Measurements from ENCODE around the gene ADAMTS1.
"Not testable (repeated sequence)": the region's sequence is repeated elsewhere in the genome, so short reads cannot be mapped to it uniquely, and the experiment has no call there.

The ADAMTS1 gene

DNA sequence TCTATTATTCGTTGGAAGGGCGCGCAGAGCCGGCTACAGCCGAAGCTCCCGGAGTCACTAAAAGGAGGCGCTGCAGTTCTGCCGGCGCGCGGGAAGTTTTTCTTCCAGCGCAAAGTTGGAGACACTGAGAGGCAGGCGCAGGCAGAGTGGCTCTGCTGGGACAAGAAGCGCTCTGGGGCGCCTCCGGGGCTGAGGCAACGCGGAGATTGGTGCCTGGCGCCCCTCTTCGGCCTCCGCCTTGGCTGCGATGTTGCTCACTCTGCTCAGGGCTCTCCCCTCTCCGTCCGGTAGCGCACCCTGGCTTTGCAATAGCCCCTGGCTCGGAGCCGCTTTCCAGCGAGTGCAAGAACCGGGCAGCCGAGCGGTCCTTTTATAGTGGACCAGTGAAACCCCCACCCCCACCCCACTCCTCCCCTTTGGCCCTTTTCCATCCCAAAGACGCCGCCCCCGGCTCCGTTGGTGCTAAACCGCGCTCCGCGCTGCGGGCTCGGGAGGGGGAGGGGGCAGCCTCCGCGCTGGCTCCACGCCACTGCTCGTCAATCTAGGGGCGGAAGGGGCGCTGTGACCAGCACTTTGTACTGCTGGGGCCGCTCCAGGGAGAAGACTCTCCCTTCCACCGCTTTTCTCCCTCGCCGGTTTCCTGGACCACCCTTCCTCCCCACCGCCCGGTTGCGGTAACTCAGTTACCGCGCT lies at the start of gene ADAMTS1:
TSS of gene ADAMTS1 (minus strand) at position 344 of the 693 bp plus-strand sequence. CDS start 455 bp downstream, outside the sequence.
- no peak for DNase-seq

DNA sequence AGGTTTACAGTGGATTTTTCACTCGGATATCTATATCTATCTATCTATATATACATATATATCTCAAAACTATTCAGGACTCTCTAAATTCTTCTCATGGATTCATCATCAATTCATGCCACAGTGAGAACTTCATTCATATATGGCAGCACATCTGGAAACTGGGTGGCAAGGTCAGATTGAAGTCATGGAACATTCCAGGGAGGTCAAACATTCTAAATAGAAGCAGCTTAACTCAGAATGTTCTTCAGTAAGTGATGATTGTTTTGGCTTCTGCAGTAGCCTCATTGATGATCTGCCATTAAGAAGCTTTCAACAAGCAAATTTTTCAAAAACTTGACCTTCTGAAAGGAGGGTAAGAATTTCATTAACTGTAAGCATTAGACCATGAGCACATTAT lies 46.9 kb upstream of the ADAMTS1 start:
- no peak for DNase-seq

DNA sequence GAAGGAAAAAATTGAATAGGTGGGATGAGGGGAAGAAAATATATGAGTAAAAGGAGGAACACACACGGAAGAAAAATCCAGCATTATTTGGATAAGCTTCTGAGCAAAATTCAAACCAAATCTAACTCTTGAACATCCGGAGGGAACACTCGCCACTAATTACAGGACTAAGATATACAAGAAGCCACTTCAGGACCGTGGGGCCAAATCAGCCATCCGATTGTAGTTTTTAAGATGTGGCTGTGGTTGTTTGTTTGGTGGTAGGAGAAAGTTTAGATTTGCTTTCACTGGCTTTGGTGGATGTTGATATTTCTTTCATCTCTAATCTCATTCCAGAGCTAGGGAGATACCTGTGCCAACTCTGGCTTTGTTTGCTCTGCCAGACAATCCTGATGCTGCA lies 43.7 kb upstream of the ADAMTS1 start:
- no peak for DNase-seq

DNA sequence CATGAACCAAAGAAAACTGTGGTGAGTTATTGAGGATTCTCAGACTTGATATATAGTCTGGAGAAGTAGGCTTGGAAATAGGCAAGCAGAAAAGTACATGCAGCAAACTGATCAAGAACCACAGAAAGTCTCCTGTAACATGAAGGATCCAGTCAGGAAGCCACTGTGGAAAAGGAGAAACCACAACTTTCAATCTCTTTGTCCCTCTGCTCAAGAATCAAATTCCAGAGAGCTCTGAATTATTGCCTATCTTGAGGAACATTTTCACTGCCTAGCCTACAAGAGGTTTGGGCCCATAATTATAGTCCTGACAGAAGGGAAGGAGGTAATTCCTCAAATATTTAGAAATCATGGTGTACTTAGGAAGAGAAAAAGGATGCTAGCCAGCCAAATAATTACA lies 43.0 kb upstream of the ADAMTS1 start:
- no peak for DNase-seq

DNA sequence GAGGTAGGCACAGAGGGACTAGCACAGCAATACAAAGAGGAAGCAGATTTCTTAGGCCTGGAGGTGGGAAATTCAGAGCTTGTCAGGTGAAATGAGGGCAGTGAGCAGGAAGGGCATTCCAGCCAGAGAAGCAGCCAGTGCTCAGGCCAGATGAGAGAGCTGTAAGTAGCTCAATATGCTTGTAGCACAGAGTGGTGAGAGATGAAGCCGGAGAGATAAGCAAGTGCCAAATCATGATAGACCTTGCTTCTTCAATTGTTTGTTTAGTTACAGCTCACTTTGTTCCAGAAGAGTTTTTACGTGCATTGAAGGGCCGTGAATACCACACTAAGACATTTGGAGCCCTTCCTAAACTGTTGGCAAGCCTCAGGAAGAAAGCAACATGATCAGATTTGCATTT lies 42.0 kb upstream of the ADAMTS1 start:
- no peak for DNase-seq

DNA sequence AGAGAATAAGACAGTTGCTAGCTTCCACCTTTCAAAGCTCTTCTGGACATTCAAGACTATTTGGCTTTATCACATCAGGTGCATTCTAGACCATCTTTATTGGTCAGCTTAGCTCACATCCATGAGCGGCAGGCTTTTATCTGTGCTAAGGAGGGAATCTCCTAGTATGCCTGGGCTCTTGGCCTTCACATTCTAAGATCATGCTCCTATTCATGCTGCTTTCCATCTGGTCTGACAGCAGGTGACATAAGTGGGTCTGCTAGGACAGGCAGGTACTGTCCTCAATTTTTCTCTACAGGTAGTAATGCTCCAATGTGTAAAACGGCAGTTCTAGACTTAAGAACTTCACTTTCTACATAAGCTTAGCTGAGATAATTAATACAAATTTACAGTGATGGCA lies 39.2 kb upstream of the ADAMTS1 start:
- no peak for DNase-seq

DNA sequence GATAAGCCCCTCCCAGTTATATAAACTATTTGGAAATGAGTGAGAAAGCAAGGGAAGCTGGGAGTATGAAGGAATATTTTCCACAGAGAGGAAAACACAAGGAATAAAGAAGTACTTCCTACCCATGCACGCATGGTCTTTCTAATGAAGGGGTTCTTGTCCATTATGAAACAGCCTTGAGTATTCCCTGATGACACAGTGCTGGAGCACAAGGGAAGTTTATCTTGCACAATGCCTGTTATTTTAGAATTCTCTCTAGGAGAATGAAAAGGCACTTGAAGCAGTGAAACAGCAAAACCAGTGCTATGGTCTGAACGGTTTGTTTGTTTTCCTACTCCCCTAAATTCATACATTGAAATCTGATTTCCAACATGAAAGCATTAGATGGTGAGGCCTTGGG lies 38.6 kb upstream of the ADAMTS1 start:
- DNase-seq, result no peak

DNA sequence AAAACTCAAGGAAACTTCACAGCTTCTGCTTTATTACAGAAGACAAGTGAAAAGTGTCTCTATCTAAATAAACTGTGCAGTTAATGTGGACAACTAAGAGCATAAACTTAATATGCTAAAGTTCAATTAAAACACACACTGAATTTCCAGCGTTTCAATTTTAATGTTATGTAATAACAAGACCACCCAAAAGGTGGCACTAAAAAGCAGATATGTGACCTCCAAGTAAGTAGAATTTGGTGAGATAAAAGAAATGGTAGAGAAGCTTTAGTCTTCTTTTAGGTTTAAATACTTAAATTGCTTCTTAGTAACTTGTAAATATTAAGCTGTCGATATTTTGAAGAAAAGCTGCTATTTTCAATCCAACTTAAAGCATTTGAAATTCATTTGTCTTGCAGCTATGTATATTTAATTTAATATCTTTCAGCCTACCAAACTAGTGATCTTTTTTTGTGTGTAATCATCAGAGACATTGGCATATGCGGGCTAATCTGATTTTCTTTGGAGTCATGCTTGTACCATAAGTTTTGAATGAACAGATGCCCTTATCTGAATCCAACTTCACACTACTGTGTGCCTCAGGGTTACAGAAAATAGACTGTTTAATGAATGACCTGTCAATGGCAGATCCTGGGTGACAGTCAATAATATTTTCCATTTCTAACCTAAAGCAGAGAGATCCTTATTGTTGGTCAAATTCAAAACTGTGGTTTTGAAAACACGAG lies 36.5 kb upstream of the ADAMTS1 start:
- no peak for DNase-seq

DNA sequence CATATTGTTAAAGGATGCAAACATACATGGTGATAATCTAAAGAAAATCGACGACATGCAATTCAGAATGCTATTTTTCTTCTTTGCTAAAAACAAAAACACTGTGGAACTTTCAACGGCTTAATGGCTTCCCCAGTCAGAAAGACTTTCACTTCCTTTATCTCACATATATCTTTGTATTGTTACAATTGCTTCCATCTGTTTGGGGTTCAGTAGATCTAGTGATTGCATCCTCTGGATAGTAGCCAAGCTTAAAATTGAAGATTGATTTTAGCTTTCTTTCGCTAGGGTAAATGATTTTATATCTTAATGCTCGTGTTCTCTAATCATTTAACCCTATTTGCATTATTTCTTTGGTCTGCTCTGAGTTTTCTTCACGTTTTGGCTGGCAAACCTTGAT lies 31.8 kb upstream of the ADAMTS1 start:
- no peak for DNase-seq

DNA sequence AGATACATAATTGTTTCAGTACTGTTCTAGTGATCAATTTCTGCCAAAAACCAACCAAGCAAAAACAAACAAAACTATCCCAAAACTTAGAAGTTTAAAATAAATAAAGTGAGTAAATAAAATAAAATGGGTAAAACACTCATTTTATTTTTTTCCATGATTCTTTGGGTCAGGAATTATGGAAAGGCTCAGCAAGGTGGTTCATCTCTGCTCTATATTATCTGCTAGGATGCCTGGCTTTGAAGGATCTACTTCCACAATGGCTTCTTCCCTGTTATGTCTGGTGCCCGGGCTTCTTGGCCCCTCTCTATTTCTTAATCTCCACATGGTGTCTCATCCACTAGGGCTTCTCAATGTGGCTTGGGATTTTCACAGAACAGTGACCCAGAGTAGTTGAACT lies 29.1 kb upstream of the ADAMTS1 start:
- no peak for DNase-seq

DNA sequence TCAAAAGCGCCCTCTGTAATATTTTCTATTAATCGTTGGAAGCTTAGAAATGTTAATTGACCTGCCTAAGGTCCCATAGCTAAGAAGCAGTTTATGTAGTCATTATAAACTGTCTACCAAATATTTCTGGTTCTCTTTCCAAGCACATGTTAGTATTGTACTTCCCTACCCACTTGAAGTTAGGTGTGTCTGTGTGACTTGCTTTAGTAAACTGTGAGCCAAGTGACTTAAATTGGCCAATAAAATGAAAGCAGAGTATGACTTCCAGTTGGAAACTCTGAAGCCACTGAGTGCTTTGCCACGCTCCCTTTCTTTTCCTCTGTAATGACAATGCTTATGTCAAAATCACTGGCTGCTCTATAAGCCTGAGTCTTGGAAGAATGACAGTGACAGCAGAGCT lies 20.6 kb upstream of the ADAMTS1 start:
- DNase-seq, result no peak

DNA sequence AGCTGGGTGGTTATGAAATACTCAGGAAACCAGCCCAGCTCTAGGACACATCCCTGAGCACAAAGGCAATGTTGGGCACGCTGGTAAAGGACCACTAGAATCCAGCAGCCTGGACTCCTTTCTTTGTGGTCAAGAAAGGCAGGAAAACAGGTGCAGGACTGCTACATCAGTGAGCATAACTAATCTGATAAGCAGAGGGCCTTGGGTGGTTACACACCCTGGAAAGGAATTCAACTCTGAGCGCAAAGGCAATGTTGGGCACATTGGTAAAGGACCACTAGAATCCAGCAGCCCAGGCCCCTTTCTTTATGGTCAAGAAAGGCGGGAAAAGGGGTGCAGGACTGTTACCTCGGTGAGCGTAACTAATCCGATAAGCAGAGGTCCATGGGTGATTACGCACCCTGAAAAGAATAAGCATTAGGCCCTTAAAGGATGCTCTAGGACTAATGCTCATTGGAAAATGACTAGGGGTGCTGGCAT lies 11.7 kb upstream of the ADAMTS1 start:
- not testable (repeated sequence) for DNase-seq

DNA sequence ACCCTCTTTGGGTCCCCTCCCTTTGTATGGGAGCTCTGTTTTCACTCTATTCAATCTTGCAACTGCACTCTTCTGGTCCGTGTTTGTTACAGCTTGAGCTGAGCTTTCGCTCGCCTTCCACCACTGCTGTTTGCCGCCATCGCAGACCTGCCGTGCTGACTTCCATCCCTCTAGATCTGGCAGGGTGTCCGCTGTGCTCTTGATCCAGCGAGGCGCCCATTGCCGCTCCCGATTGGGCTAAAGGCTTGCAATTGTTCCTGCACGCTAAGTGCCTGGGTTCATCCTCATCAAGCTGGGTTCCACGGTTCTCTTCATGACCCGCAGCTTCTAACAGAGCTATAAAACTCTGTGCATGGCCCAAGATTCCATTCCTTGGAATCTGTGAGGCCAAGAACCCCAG lies 9.5 kb upstream of the ADAMTS1 start:
- not testable (repeated sequence) for DNase-seq

DNA sequence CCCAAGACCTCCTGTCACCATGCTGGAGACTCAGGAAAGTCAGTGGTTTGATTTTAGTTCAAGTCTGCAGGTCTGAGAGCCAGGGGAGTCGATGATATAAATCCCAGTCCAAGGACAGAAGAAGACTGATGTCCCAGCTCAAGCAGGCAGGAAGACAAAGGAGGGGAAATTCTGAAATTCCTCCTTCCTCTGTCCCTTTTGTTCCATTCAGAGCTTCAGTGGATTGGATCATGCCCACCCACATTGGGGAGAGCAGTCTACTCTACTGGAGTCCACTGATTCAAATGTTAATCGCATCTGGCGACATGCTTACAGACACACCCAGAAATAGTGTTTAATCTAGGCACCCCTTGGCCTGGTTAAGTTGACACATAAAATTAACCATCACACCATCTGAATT lies 7.2 kb upstream of the ADAMTS1 start:
- no peak for DNase-seq

DNA sequence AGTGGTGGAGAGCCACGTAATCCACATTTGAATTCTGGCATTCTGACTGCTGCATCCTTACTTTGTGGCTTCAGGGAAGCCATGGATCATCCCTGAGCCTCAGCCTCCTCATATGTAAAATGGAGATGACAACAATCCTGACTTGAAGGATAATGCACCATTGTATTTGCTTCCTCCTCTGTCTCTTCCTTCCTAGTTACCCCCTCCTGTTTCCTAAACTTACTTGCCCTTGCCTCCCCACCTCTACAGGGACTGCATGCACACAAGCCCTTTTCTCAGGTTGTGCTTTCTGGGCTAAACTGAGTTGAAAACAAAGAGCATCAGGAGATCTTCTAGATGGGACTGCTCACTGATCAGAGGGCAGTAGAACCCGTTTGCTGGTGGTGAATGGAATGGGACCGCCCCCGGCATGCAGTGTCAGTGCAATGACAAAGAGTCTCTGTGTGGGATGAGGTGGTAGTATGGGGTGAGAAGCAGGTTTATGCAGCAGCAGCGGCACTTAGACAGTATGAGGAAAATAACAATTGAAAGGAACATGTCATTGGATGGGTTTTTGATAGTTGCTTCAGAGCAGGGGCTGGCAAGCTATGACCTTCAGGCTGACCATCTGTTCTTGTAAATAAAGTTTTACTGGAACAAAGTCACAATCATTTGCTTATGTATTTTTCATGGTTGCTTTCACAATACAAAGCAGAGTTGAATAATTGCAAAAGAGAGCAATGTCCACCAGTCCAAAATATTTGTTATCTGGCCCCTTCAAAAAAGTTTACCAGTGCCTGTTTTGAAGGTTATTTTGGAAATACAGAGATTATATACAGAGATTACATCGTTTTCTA lies 6.1 kb upstream of the ADAMTS1 start:
- DNase-seq, result no peak

DNA sequence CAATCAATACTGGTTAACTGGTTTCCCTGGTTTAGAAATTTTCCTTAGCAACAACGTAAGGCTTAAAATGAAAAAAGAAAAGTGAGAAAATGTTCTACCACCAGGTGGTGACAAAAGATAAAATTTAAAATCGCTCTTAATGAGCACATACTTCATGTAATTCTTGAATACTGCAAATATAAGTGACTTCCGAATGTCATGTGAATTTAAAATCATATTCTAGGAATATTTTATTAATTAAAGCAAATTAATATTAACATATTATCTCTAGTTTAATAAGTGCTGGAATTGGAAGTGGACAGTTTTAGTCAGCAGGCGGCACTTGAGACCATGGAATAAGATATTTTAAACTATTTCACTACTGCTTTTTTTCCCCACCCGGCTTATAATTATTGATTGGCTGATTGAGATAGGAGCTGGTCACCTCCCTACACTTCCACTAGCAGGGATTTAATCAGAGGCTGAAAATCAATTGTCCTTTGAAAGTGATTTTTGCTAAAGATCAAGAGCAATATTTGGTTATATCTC lies 5.0 kb upstream of the ADAMTS1 start:
- DNase-seq, result no peak

DNA sequence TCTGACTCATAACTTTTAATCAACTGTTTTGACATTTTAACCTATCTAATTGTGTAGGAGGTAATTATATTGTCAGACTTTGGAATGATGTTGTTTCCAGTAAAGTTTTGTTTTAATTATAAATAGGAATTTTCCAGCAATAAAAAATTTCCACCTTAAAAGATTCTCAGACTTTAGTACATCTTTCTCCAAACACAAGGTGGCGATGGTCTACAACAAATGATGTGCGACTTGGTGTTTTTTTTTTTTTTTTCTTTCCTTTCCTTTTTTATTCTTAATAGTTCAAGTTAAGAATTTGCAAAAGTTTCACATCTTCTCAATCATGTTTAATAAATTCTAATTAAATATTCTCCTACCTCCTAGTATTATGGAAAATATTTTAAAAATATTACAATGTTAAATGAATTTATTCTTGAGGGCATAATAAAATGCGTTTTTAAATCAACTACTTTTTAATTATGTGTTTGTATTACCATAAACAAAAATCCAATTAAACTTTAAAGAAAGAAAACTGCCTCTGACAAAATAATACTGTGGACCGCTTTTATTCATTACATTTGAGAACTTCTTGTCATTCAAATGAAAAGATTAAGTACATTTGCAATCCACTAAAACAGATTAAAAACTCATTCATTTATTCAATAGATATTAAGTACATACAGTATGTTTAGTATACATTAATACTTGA lies 4.4 kb upstream of the ADAMTS1 start:
- DNase-seq, result no peak

DNA sequence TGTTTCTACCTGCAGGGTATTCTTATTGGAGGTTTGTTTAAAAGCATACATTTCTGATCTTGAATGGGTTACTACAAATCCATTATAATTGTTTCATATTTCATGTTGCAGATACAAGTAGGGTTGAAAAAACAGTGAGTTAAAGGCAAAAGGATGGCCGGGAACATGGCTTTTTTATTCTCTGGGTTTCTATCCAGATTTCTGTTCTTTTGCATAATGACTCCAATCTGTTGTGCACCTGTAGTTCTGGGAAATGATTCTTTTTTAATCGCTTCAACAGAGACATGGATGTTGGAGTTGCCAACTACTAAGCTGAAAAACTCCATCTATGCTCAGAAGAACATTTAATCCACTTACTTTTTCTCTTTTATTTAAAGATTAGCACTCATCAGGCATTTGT lies 2.7 kb upstream of the ADAMTS1 start:
- DNase-seq, result no peak

DNA sequence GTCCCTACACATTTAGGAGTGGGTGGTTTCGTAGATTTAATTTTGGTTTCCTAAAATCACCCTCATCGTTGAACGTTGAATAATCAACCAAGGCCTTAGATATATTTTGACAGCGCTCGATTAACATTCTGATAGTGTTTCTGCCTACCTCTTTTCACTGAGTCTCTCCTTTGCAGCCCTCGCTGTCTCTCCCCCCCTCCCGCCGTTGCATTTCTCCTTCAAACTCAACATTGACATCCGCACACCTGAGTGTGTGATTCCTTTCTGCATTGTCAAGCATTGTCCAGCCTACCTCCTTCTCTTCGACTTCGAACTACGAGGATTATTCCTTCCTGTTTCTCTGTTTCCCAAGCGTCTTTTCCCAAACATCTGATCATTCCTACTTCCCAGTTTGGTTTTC lies 1.8 kb upstream of the ADAMTS1 start:
- no peak for DNase-seq

DNA sequence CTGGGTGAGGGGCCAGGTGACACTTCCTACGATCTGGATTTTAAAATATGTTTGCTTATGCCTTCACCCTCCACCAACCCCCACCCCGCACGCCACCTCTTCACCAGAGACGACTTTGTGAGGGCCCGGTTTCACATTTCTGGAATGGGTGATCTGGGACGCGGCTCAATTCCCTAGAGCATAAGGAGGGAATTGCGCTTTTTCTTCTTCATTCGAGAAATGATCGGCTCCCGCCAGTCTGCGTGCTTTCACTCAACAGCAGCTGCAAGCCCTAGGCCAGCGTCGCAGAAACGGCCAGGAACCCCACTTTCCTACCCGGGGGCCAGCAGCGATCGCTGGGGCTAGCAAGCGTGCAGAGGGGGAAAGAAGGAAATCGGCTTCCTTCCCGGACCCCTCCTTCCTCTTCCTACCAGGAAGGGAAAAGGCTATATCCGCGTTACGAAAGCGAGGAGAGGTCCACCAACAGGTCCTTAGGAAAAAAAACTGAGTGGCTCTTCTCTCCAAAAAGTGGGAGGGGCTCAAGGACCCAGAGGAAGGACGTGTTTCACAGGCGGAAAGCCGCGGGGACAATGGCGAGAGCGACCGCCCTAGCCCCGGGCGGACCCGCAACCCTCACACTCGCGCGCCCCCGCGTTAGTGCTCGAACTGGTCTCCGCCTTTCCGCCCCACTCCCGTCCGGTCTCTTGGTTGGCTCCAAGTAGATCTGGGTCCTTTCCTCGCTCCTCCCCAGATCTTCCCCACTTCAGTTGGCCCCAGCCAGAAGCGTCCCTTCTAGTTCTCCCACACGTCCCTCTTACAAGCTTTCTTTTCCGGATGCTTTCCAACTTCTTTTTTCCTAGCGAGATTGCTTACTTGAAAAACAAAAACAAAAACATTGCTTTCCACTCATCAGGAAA lies 1.1 kb upstream of the ADAMTS1 start:
- no peak for DNase-seq

DNA sequence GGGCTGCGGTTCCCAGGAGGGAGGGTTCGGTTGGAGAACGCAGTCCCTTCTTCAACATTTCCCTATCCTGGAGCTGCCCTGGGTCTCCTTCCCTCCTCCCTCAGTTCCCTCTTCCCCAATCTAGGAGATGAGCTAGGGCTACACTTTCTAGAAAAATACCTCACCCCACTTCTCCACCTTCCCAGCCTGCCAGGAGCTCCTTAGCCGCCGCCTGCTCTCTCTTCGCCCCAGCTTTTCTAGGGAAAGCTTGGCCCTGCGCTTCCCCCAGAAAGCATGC lies 488 bp upstream of the ADAMTS1 start:
- DNase-seq, result no peak

All from NCI-H2029 treated with DMSO at 0.1 percent for 48 hours (cell line).